ENCODE measurements around the gene SLC16A10.

The SLC16A10 gene

DNA sequence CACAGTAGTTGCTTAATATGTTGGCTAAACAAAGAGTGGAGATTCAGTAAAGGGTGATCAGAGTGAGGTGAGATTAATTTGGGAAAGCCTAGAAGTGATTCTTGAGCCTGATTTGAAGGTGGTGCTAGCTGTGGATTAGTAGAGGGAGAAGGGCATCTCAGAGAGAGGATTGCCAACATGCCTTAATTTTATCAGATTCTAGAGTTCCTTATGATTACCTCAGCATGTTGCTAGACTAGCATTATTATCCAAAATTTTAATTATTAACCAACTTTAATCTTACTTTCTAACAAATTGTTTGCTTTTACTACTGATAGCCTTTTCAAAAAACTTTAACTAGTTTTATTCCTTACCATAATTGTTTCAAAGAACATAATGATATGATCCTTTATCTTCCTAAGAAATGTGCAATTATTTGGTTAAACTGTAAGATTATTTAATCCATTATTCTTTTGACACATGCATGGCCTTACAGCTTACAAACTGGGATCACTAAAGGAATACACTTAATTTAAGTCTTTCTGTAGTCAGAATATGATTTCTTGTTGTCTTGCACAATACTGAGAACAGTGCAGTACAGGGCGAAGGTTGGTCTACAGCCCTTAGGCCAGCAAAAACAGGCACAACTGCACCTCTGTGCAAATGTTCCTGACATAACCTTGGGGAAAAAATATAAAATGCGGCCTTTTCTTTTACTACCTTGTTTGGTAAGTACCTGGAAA, 88.9 kb downstream of the SLC16A10 start:
- TF ChIP-seq, protein P1, sequence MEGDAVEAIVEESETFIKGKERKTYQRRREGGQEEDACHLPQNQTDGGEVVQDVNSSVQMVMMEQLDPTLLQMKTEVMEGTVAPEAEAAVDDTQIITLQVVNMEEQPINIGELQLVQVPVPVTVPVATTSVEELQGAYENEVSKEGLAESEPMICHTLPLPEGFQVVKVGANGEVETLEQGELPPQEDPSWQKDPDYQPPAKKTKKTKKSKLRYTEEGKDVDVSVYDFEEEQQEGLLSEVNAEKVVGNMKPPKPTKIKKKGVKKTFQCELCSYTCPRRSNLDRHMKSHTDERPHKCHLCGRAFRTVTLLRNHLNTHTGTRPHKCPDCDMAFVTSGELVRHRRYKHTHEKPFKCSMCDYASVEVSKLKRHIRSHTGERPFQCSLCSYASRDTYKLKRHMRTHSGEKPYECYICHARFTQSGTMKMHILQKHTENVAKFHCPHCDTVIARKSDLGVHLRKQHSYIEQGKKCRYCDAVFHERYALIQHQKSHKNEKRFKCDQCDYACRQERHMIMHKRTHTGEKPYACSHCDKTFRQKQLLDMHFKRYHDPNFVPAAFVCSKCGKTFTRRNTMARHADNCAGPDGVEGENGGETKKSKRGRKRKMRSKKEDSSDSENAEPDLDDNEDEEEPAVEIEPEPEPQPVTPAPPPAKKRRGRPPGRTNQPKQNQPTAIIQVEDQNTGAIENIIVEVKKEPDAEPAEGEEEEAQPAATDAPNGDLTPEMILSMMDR (IDR thresholded peaks at IDR 0.05; ENCODE audit: insufficient read depth, low read depth, low read length, missing control alignments): no peak
- no peak for DNase-seq (ENCODE audit: low read depth)

DNA sequence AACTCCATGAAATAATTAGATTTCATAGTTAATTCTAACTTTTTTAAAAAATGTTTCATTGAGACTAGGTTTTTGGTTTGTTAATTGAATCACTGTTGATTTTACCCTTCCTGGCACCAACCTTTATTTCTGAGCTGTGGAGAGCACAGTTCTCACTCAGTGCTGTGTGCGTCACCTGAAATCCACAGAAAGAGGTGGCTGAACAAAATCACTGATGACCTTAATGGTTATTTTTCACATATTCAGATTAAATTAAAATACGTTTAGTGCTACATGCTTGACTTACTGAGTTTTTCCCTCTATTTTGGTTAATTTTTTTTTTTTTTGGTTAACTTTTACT, 89.4 kb downstream of the SLC16A10 start:
- TF ChIP-seq, protein P1 (IDR thresholded peaks at IDR 0.05; ENCODE audit: insufficient read depth, low read depth, low read length, missing control alignments): no peak
- H3K4me3 ChIP-seq (ENCODE audit: low read depth, low read length): no peak overlapping the region
- no peak for DNase-seq (ENCODE audit: low read depth)

More for the DNA sequence above, 88.9 kb downstream of the SLC16A10 start:
- H3K4me3 ChIP-seq (ENCODE audit: low read depth, low read length): no peak overlapping the region

DNA sequence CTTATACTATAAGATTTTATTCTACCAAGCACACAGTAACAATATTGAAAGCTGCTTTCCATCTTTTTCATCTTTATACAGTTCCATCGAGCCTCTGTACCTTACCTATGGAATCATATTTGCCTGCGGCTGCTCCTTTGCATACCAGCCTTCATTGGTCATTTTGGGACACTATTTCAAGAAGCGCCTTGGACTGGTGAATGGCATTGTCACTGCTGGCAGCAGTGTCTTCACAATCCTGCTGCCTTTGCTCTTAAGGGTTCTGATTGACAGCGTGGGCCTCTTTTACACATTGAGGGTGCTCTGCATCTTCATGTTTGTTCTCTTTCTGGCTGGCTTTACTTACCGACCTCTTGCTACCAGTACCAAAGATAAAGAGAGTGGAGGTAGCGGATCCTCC, 89.8 kb downstream of the SLC16A10 start:
- H3K4me3 ChIP-seq (ENCODE audit: low read depth, low read length): no peak overlapping the region
- DNase-seq (ENCODE audit: low read depth): no peak
- TF ChIP-seq, protein P1 (IDR thresholded peaks at IDR 0.05; ENCODE audit: insufficient read depth, low read depth, low read length, missing control alignments): no peak

DNA sequence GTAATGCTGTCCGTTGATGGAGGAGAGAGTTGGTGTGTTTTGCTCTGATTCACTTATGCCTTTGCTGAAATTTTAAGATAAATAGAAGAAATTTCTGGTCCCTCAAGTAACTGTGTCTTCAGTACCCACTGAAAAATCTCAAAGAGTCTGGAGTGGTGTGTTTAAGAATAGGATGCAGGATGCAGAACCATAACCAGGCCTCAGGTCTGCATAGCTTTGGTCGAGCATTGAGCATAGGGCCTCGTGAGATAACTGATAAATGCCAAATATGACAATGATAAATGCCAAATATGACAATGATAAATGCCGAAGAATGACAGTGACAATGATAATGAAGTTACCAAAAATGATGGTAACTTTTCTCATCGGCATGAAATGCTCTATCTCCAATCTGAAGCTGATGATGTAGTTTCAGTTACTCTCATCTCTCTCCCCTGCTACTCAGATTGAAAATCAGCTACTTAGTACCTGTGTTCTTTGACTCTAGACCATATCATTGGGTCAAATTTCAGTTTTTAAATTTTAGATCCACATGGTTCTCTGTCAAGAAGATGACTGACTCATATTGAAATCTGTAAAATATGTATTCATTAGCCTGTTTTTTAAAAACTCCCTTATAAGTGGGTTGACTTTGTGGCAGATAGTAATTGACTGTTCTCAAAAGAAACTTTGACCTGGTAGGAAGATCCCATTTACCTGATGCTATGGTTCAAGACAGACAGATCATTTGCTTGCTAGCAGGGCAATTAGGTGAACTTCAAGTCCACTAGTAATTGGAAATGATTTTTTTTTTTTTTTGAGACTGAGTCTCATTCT, 96.6 kb downstream of the SLC16A10 start:
- peak; percentile 32 for DNase-seq (ENCODE audit: low read depth)
- H3K4me3 ChIP-seq (ENCODE audit: low read depth, low read length): no peak overlapping the region
- TF ChIP-seq, protein P1 (IDR thresholded peaks at IDR 0.05; ENCODE audit: insufficient read depth, low read depth, low read length, missing control alignments): no peak

DNA sequence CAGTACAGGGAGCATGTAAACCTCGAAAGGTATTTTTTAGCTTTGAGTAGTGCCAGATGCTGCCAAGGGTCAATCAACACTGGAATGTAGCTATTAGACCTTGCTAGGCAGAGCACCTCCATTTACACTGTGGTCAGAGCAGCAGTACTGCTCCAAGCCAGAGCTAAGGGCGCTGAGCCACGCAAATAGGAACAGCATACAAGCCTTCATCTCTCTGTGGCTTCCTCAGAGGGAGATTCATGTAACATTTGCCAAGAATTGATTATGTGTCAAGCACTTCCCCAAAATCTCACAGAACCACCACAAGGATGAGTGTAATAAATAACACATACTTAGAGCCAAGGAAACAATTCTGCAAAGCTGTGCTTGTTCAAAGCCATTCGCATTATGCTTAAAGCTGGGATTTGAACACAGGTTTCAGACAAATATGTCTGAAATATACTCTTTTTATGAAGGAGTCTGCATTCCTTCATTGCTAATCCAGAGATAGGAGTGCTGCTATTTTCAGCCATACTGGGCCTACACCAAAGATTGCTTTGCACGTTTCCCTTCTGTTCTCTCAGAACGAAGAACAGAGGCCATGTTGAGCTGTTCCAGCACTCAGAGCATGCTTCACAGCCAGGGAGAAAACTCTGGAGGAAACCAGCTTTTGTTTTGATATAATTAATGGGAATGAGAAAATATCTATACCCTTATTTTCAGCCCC, 97.7 kb downstream of the SLC16A10 start:
- H3K4me3 ChIP-seq (ENCODE audit: low read depth, low read length): no peak overlapping the region
- no peak for DNase-seq (ENCODE audit: low read depth)
- TF ChIP-seq, protein P1 (IDR thresholded peaks at IDR 0.05; ENCODE audit: insufficient read depth, low read depth, low read length, missing control alignments): no peak

DNA sequence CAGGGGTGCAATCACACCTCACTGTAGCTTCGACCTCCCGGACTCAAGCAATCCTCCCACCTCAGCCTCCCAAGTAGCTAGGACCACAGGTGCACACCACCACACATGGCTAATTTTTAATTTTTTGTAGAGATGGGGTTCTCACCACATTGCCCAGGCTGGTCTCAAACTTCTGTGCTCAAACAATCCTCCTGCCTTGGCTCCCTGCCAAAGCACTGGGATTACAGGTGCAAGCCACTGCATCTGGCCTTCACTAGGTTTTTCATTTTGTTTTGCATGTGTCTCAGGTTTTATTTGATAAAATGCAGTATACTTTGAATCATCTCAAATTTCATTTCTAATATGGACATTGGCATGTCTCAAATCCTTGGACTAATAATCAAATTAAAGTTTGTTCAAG, 98.7 kb downstream of the SLC16A10 start:
- no peak for DNase-seq (ENCODE audit: low read depth)
- TF ChIP-seq, protein P1 (IDR thresholded peaks at IDR 0.05; ENCODE audit: insufficient read depth, low read depth, low read length, missing control alignments): no peak
- H3K4me3 ChIP-seq (ENCODE audit: low read depth, low read length): no peak overlapping the region
